ENCODE measurements around the gene ZFAND3.

Gene ZFAND3

GRCh38 chr6:37798436-37799262 is 20.9 kb upstream of the ZFAND3 start:
- no peak for DNase-seq

GRCh38 chr6:37799263-37799644 is 20.3 kb upstream of the ZFAND3 start:
- DNase-seq = no peak

- DNase-seq = no peak
These were observed 18.6 kb upstream of the ZFAND3 start for GRCh38 chr6:37800703-37801604.

- DNase-seq = no peak
These were observed 18.0 kb upstream of the ZFAND3 start for GRCh38 chr6:37801605-37801940.

- DNase-seq = no peak
These were observed 16.7 kb upstream of the ZFAND3 start for GRCh38 chr6:37802810-37803209.

- DNase-seq = no peak
These were observed 14.9 kb upstream of the ZFAND3 start for GRCh38 chr6:37804586-37804985.

- DNase-seq = no peak
These were observed 13.3 kb upstream of the ZFAND3 start for GRCh38 chr6:37806213-37806612.

- no peak for DNase-seq
These were observed 11.9 kb upstream of the ZFAND3 start for GRCh38 chr6:37807656-37808055.

GRCh38 chr6:37809197-37809543 is 10.4 kb upstream of the ZFAND3 start:
- no peak for DNase-seq

GRCh38 chr6:37812841-37813240 is 6.7 kb upstream of the ZFAND3 start:
- DNase-seq = no peak

- DNase-seq = no peak
These were observed 5.2 kb upstream of the ZFAND3 start for GRCh38 chr6:37814374-37814773.

GRCh38 chr6:37816599-37817375 is 2.7 kb upstream of the ZFAND3 start:
- no peak for DNase-seq

- DNase-seq = peak; percentile 97
These were observed 871 bp upstream of the ZFAND3 start for GRCh38 chr6:37818536-37819176.

- peak; percentile 77 for DNase-seq
These were observed 533 bp downstream of the ZFAND3 start for GRCh38 chr6:37819802-37820717.

GRCh38 chr6:37820718-37821079 is 1.2 kb downstream of the ZFAND3 start:
- no peak for DNase-seq

GRCh38 chr6:37821446-37821845 is 1.9 kb downstream of the ZFAND3 start:
- no peak for DNase-seq

- DNase-seq = no peak
These were observed 3.5 kb downstream of the ZFAND3 start for GRCh38 chr6:37822851-37823682.

- DNase-seq = no peak
These were observed 4.6 kb downstream of the ZFAND3 start for GRCh38 chr6:37824170-37824569.

- DNase-seq = no peak
These were observed 6.7 kb downstream of the ZFAND3 start for GRCh38 chr6:37826188-37826587.

- DNase-seq = no peak
These were observed 7.5 kb downstream of the ZFAND3 start for GRCh38 chr6:37826993-37827392.
